GM18868 (cell line): ENCODE measurements around the gene CHCHD4.

ENCODE experiments used
- ATAC-seq: cut with Tn5 transposase; IDR thresholded peaks from one replicate; pipeline ENCODE4 v1.9.1; 2021; ENCODE audit warnings: mild to moderate bottlenecking, moderate library complexity; ENCODE audit not compliant: unreplicated experiment

The CHCHD4 gene

DNA sequence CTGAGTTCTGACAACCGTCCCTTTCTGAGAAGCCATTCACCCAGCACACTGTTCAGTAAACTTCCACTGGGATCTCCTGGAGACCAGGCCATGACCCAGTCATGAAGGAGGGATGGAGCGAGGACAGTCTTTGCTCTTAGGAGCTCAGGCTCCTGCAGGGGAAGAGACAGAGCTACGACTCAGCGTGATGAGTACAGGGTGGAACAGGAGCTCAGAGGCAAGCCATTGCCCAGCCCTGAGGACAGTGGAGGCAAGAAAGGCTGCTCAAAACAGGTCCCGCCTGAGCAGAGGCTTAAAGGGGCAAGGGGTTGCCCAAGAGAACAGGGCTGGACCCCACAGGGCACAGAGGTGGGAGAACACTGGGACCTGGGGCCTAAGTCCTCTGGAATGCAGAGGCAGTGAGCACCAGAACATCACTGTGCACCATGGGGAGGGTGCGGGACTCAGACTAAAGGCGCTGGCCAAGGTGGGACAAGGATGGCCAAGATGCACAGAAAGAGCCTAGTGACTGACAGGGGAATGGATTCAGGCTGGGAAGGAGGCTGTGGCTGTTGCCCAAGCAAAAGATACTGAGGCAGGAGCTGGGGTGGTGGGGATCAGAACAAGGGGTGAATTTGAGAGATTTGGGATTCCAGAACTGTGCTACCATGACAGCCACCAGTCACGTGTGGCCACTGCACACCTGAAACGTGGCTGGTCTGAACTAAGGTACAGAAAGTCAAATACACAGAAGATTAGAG is 26.0 kb upstream of the CHCHD4 start:
- no peak for ATAC-seq

- ATAC-seq = no peak
Observed at GRCh38 chr3:14150078-14150477, 25.4 kb upstream of the CHCHD4 start.

DNA sequence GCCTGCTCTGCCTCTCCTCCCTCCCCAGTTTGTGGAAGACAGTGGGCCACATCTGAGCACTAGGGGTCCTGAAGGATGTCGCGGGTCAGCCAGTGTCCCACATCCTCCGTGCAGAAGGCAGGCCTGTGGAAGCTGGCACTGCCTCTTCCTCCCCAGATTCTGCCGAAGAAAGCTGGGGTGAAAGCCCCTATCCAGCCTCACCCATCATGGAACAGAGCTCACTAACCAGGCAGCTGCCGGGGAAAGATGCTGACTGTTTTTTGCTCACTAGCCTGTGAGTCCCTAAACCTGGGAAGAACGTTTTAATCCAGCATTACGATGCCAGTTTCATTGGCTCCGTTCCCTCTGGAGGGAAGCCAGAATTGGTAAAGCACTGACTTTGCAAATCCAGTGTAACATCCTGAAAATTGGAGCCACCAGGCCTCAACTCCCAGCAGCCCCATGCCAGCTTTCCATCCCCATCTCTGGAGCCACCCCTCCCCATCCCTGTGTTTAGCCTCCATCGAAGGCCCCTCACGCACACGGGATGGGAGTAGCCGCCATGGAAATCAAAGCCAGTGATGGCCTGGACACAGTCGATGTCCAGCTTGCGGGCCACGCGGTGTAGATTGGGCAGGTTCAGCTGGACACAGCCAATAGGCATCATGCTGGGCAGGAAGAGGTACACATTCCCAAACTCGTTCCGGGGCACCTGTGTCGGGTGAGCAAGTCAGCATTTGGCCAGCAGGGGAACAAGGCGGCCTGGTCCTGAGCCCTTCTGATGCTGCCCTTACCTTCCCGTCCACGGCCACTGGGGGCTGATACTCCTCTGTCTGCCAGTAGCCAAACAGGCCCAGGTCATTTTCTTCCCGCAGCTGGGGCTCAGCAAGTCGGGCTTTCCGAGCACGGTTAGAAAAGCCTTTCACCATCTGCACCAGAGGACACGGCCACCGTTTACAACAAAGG is 23.6 kb upstream of the CHCHD4 start:
- ATAC-seq = no peak

GRCh38 chr3:14147617-14148016 is 22.9 kb upstream of the CHCHD4 start:
- ATAC-seq = no peak

DNA sequence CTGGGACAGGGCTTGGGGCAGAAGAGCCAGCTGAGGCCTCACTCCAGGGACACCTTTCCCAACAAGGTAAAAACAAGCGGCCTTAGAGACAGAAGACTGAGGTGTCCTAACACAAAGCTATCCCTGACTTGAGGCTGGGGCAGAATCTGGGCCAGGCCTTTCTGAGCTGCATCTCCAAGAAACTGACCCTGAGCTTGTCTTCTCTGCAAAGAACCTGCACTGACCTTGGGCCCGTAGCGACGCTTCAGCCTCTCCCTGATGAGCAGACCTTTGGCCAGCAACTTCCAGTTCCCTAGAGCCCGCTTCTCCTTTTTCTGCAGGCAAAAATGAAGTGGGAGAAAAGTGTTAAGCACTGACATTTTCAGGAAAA is 22.4 kb upstream of the CHCHD4 start:
- no peak for ATAC-seq

- no peak for ATAC-seq
Observed at GRCh38 chr3:14146381-14147065, 21.9 kb upstream of the CHCHD4 start.

GRCh38 chr3:14145670-14146380 is 21.2 kb upstream of the CHCHD4 start:
- ATAC-seq = no peak

- ATAC-seq = no peak
Observed at GRCh38 chr3:14145236-14145635, 20.6 kb upstream of the CHCHD4 start.

DNA sequence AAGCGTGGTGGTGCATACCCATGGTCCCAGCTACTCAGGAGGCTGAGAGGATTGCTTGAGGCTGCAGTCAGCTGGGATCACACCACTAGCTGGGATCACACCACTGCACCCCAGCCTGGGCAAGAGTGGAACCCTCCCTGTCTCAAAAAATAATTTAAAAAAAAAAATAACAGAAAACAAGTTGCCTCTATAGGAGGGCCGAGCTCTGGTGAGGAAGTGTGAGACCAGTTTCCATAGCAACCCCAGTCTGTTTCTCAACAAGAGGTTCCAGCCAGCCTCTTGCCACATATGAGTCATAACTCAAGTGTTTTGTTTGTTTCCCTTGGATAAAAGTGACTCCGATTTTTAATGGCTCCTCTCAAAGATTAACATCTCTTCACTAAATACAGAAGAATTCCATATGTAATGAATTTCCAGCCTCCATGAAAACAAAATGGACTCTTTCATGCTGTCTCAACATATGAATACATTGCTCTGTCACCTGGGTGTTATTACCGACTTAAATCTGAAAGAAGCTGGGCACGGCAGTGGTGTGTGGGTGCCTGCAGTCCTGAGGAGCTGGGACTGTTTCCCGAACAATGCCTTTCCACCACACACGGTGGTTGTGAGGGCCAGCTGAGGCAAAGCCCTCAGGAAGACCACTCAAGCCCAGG is 19.9 kb upstream of the CHCHD4 start:
- peak; percentile 98 for ATAC-seq

GRCh38 chr3:14143271-14144225 is 18.9 kb upstream of the CHCHD4 start:
- ATAC-seq = no peak

- ATAC-seq = no peak
Observed at GRCh38 chr3:14142567-14143270, 18.0 kb upstream of the CHCHD4 start.

DNA sequence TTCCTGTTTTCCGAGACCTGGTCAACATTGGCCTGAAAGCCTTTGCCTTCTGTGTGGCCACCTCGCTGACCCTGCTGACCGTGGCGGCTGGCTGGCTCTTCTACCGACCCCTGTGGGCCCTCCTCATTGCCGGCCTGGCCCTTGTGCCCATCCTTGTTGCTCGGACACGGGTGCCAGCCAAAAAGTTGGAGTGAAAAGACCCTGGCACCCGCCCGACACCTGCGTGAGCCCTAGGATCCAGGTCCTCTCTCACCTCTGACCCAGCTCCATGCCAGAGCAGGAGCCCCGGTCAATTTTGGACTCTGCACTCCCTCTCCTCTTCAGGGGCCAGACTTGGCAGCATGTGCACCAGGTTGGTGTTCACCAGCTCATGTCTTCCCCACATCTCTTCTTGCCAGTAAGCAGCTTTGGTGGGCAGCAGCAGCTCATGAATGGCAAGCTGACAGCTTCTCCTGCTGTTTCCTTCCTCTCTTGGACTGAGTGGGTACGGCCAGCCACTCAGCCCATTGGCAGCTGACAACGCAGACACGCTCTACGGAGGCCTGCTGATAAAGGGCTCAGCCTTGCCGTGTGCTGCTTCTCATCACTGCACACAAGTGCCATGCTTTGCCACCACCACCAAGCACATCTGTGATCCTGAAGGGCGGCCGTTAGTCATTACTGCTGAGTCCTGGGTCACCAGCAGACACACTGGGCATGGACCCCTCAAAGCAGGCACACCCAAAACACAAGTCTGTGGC is 17.1 kb upstream of the CHCHD4 start:
- no peak for ATAC-seq

DNA sequence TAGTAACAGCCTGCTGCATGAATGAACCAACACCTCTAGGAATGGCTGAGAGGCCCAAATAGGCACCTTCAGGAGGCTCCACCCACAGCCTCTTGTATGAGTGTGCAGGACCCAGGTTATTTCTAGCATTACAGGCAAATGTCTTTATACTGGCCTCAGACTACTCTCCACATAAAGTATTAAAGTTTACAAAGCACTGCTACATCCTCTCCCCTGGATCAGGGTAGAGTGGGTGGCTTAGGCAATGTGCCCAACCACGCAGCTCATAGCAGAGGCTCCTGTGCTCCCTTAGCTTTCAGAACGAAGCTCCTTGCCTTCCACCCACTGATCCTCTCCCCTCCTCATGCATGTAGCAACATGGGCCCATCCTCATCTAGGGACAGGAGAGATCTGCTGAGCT is 16.5 kb upstream of the CHCHD4 start:
- ATAC-seq = no peak

DNA sequence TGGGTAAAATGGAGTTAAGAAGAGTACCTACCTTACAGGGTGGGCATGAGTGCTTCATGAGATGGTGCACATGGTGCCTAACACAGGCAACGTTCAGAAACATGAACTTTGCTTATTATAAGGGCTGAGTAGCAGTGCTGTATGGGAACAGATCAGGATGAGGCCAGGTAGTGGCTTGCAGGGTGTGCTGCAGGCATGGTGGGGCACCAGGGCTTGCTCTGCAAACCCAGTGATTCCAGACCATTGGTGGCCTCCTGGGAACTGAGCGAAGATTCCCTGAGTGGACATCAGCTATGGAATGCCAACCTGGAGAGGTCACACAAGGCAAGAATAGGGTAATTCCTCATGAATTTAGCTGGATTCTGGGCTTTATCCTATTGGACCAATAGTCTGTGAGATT is 16.0 kb upstream of the CHCHD4 start:
- ATAC-seq = no peak

GRCh38 chr3:14139771-14140170 is 15.1 kb upstream of the CHCHD4 start:
- no peak for ATAC-seq

GRCh38 chr3:14138878-14139655 is 14.4 kb upstream of the CHCHD4 start:
- no peak for ATAC-seq
